Esophagus squamous epithelium (tissue), 5 donors: ENCODE measurements around the gene HELQ. TPM values are rescaled to one million over a fixed set of nuclear protein-coding genes. Genes with fewer than 3 reads are reported as not detected.
"Not testable (repeated sequence)": the region's sequence is repeated elsewhere in the genome, so short reads cannot be mapped to it uniquely, and the experiment has no call there.

Source experiments
- DNase-seq: peaks from one replicate; lab custom pipeline; 2025; lab: John Stamatoyannopoulos, UW
- H3K27ac ChIP-seq, 4 donors: fragments of 200-600 bp; sonication (generic); one replicate each; pipeline ENCODE4 v1.5.1; 2016 to 2019; ENCODE audit warnings: mild to moderate bottlenecking in 1 of 4
- H3K27me3 ChIP-seq, 4 donors: fragments of 200-600 bp; sonication (generic); 1 replicate in 3 of 4; 2 replicates in 1 of 4; pipeline versions ENCODE4 v1.5.1 to v1.6.0; 2017 to 2021; ENCODE audit warnings: antibody characterized with exemption in 1 of 4
- H3K36me3 ChIP-seq, 3 donors: fragments of 200-600 bp; sonication (generic); one replicate each; pipeline ENCODE4 v1.5.1; 2016 to 2019
- H3K4me1 ChIP-seq, 3 donors: fragments of 200-600 bp; sonication (generic); one replicate each; pipeline ENCODE4 v1.5.1; 2017 to 2019
- H3K4me3 ChIP-seq, 4 donors: fragments of 200-600 bp; sonication (generic); 1 replicate in 3 of 4; 2 replicates in 1 of 4; pipeline ENCODE4 v1.5.1; 2016 to 2019; ENCODE audit warnings: mild to moderate bottlenecking in 2 of 4, moderate library complexity in 1 of 4
- H3K9me3 ChIP-seq, 3 donors: fragments of 200-600 bp; sonication (generic); one replicate each; pipeline ENCODE4 v1.5.1; 2016 to 2019
- CTCF ChIP-seq, 6 experiments: fragments of 450-650 bp in 4 of 6; fragments of 200-600 bp in 2 of 6; sonication (generic) in 2 of 6; IDR thresholded peaks; one replicate each; pipeline ENCODE4 v1.5.1; 2016 to 2019; ENCODE audit warnings: antibody characterized with exemption in 6 of 6, mild to moderate bottlenecking in 4 of 6, moderate library complexity in 4 of 6
- POLR2A ChIP-seq, 4 donors: fragments of 450-650 bp; IDR thresholded peaks; one replicate each; pipeline ENCODE4 v1.6.1; 2017; ENCODE audit warnings: antibody characterized with exemption in 4 of 4, mild to moderate bottlenecking in 4 of 4, moderate library complexity in 3 of 4
- WGBS, 2 donors: methylation state at CpG; one replicate each; pipeline ENCODE4 v1.1.5; 2018; 5-methylcytosine and 5-hydroxymethylcytosine counted together
- intact Hi-C: fragments of 100-400 bp; cut with DNase I; formaldehyde crosslinking; loops from one replicate; pipeline ENCODE4 v1.15.0; 2022
- total RNA-seq, 4 donors: library from RNA; depleted of rRNA; stranded (reverse); fragments of >200 nt; gene quantifications; one replicate each; pipeline ENCODE4 v1.1.0, GENCODE V29; 2016
- donor health status: DM: yes; HTN: yes; CAD: no.

The HELQ gene
- total RNA-seq, 4 donors from 2014 or later: 5.0 to 19.8 (median 12.4) TPM

- Histone ChIP-seq H3K27ac (no peak overlapping the region), H3K27me3 (no peaks in the 10 kb centered on the region), H3K9me3 (no peaks in the 10 kb centered on the region), H3K36me3 (peaks cover 0 to 50% (median 0%) of the 10 kb centered on the region in 3 donors), H3K4me3 (no peak overlapping the region), H3K4me1 (no peaks in the 10 kb centered on the region)
- intact Hi-C loops: no loop called here
- 93 to 97% methylated on average over 3 to 5 of the region's 5 CpGs for WGBS, 2 donors
- no peak for DNase-seq
- TF ChIP-seq POLR2A (IDR thresholded peaks at IDR 0.05) (no peak), CTCF (IDR thresholded peaks at IDR 0.05) (no peak)
These were observed 49.5 kb downstream of the HELQ start for GRCh38 chr4:83405844-83406816.

GRCh38 chr4:83398158-83398557 is 57.5 kb downstream of the HELQ start:
- H3K27ac ChIP-seq, H3K9me3 ChIP-seq, intact Hi-C loops, H3K27me3 ChIP-seq, DNase-seq, H3K4me3 ChIP-seq, H3K4me1 ChIP-seq: not testable (repeated sequence)
- peaks cover 0 to 21% (median 0%) of the 10 kb centered on the region in 3 donors for H3K36me3 ChIP-seq
- 80 to 100% methylated on average over 2 to 3 of the region's 10 CpGs for WGBS, 2 donors

GRCh38 chr4:83393908-83394307 is 61.7 kb downstream of the HELQ start:
- no peak for TF ChIP-seq POLR2A (IDR thresholded peaks at IDR 0.05)
- TF ChIP-seq CTCF (IDR thresholded peaks at IDR 0.05): no peak
- no peak for DNase-seq
- H3K9me3 ChIP-seq: peaks cover 0 to 8% (median 0%) of the 10 kb centered on the region in 3 donors
- H3K4me1 ChIP-seq: no peaks in the 10 kb centered on the region
- no peak overlapping the region for H3K27ac ChIP-seq
- H3K36me3 ChIP-seq: peaks cover 0 to 20% (median 0%) of the 10 kb centered on the region in 3 donors
- 64 to 69% methylated on average over 4 of the region's 4 CpGs for WGBS, 2 donors
- H3K4me3 ChIP-seq: no peak overlapping the region
- intact Hi-C loops: no loop called here
- H3K27me3 ChIP-seq: no peaks in the 10 kb centered on the region

- WGBS, 2 donors: 74 to 85% methylated on average over 2 of the region's 2 CpGs
- intact Hi-C loops: no loop called here
- Histone ChIP-seq H3K4me3 (no peak overlapping the region), H3K9me3 (no peaks in the 10 kb centered on the region), H3K36me3 (peaks cover 0 to 7% (median 0%) of the 10 kb centered on the region in 3 donors), H3K27ac (no peak overlapping the region), H3K4me1 (no peaks in the 10 kb centered on the region), H3K27me3 (no peaks in the 10 kb centered on the region)
- no peak for TF ChIP-seq POLR2A (IDR thresholded peaks at IDR 0.05)
- no peak for TF ChIP-seq CTCF (IDR thresholded peaks at IDR 0.05)
- DNase-seq: no peak
These were observed 63.1 kb downstream of the HELQ start for GRCh38 chr4:83392562-83392961.

- H3K9me3 ChIP-seq: no peaks in the 10 kb centered on the region
- DNase-seq: no peak
- no peaks in the 10 kb centered on the region for H3K4me1 ChIP-seq
- intact Hi-C loops: no loop called here
- no peak overlapping the region for H3K27ac ChIP-seq
- no peak overlapping the region for H3K4me3 ChIP-seq
- WGBS, 2 donors: 87 to 90% methylated on average over 5 to 6 of the region's 6 CpGs
- no peaks in the 10 kb centered on the region for H3K27me3 ChIP-seq
- TF ChIP-seq POLR2A (IDR thresholded peaks at IDR 0.05): no peak
- TF ChIP-seq CTCF (IDR thresholded peaks at IDR 0.05): no peak
- no peaks in the 10 kb centered on the region for H3K36me3 ChIP-seq
These were observed 64.7 kb downstream of the HELQ start for GRCh38 chr4:83390944-83391343.
